Neutrophil (primary cell): ENCODE results near the gene UBE2J1.

Experiments used
- H3K27ac ChIP-seq: fragments of 200-600 bp; sonication (generic); 2 replicates; pipeline ENCODE4 v1.5.1; 2016; ENCODE audit warnings: mild to moderate bottlenecking, moderate library complexity
- H3K27me3 ChIP-seq: fragments of 200-600 bp; sonication (generic); 2 replicates; pipeline ENCODE4 v1.6.0; 2016; ENCODE audit warnings: mild to moderate bottlenecking
- H3K36me3 ChIP-seq: fragments of 200-600 bp; sonication (generic); 2 replicates; pipeline ENCODE4 v1.5.1; 2017
- H3K4me1 ChIP-seq, 2 experiments: fragments of 200-600 bp in 1 of 2; sonication (generic) in 1 of 2; 1 replicate in 1 of 2; 2 replicates in 1 of 2; pipeline versions ENCODE4 v1.5.1 to v1.6.1; 2013 to 2016; ENCODE audit warnings: low read depth in 1 of 2, low read length in 1 of 2, mild to moderate bottlenecking in 1 of 2, moderate library complexity in 1 of 2; ENCODE audit not compliant: control insufficient read depth in 1 of 2, insufficient read depth in 1 of 2
- H3K4me3 ChIP-seq, 2 experiments: fragments of 200-600 bp in 1 of 2; sonication (generic) in 1 of 2; 1 replicate in 1 of 2; 2 replicates in 1 of 2; pipeline ENCODE4 v1.5.1; 2013 to 2016; ENCODE audit warnings: low read depth in 1 of 2, low read length in 1 of 2, mild to moderate bottlenecking in 1 of 2, moderate library complexity in 1 of 2
- H3K9me3 ChIP-seq: fragments of 200-600 bp; sonication (generic); 2 replicates; pipeline ENCODE4 v1.5.1; 2016
- CTCF ChIP-seq: fragments of 200-600 bp; sonication (generic); IDR thresholded peaks from 2 replicates; pipeline ENCODE4 v1.5.1; 2016; ENCODE audit warnings: antibody characterized with exemption

The UBE2J1 gene

DNA sequence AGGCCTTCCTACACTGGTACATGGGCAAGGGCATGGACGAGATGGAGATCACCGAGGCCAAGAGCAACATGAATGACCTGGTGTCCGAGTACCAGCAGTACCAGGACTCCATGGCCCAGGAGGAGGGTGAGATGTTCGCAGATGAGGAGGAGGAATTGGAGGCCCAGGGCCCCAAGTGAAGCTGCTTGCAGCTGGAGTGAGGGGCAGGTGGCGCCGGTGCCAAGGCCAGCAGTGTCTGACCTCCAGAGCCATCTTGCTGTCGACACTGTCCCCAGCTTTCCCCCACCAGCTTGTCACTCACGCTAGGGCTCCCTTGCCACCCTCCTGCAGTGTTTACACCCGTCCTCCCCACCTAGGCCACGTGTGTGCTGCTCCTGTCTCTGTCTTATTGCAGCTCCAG, 49.6 kb downstream of the UBE2J1 start:
- no peaks in the 10 kb centered on the region for H3K9me3 ChIP-seq
- H3K36me3 ChIP-seq: no peaks in the 10 kb centered on the region
- no peak overlapping the region for H3K4me3 ChIP-seq
- TF ChIP-seq CTCF: no peak
- no peaks in the 10 kb centered on the region for H3K27me3 ChIP-seq
- H3K4me1 ChIP-seq: peaks cover 17 to 21% of the 10 kb centered on the region in 2 experiments
- H3K27ac ChIP-seq: no peak overlapping the region

- Histone ChIP-seq H3K27me3 (no peaks in the 10 kb centered on the region), H3K36me3 (no peaks in the 10 kb centered on the region), H3K4me1 (peaks cover 18 to 22% of the 10 kb centered on the region in 2 experiments), H3K27ac (no peak overlapping the region), H3K4me3 (no peak overlapping the region), H3K9me3 (no peaks in the 10 kb centered on the region)
- no peak for TF ChIP-seq CTCF
Measured at GRCh38 chr6:89302195-89302770, 50.2 kb downstream of the UBE2J1 start.

- H3K27ac ChIP-seq: no peak overlapping the region
- no peak overlapping the region for H3K4me3 ChIP-seq
- no peaks in the 10 kb centered on the region for H3K9me3 ChIP-seq
- no peaks in the 10 kb centered on the region for H3K36me3 ChIP-seq
- no peak for TF ChIP-seq CTCF
- no peaks in the 10 kb centered on the region for H3K27me3 ChIP-seq
- peaks cover 18 to 19% of the 10 kb centered on the region in 2 experiments for H3K4me1 ChIP-seq
Measured at GRCh38 chr6:89301586-89302194, 50.8 kb downstream of the UBE2J1 start.

GRCh38 chr6:89299466-89299850, 53.1 kb downstream of the UBE2J1 start:
- no peaks in the 10 kb centered on the region for H3K9me3 ChIP-seq
- no peaks in the 10 kb centered on the region for H3K36me3 ChIP-seq
- H3K27ac ChIP-seq: no peak overlapping the region
- H3K27me3 ChIP-seq: no peaks in the 10 kb centered on the region
- no peak for TF ChIP-seq CTCF
- H3K4me3 ChIP-seq: no peak overlapping the region
- peaks cover 18 to 19% of the 10 kb centered on the region in 2 experiments for H3K4me1 ChIP-seq

- Histone ChIP-seq H3K27ac (peak overlapping the region; percentile 69), H3K4me3 (no peak overlapping the region), H3K27me3 (no peaks in the 10 kb centered on the region), H3K9me3 (no peaks in the 10 kb centered on the region), H3K4me1 (peaks cover 18 to 19% of the 10 kb centered on the region in 2 experiments), H3K36me3 (no peaks in the 10 kb centered on the region)
- no peak for TF ChIP-seq CTCF
Measured at GRCh38 chr6:89298680-89299465, 53.6 kb downstream of the UBE2J1 start.
